CD4-positive, alpha-beta T cell treated with Interferon alpha-2 for 1 hour (primary cell): Measurements from ENCODE around the gene KCNK5.
A peak's percentile ranks its signal among the peaks of the same experiment; 100 is the strongest.

Source experiments
- DNase-seq, 2 donors: peaks; one replicate each; pipeline ENCODE4 v3.0.0-alpha.2; 2020 to 2022

Gene KCNK5, protein sequence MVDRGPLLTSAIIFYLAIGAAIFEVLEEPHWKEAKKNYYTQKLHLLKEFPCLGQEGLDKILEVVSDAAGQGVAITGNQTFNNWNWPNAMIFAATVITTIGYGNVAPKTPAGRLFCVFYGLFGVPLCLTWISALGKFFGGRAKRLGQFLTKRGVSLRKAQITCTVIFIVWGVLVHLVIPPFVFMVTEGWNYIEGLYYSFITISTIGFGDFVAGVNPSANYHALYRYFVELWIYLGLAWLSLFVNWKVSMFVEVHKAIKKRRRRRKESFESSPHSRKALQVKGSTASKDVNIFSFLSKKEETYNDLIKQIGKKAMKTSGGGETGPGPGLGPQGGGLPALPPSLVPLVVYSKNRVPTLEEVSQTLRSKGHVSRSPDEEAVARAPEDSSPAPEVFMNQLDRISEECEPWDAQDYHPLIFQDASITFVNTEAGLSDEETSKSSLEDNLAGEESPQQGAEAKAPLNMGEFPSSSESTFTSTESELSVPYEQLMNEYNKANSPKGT

GRCh38 chr6:39228992-39229767 lies at the start of gene KCNK5:
TSS of gene KCNK5 (minus strand) at chr6:39229475. CDS start at chr6:39229111, 364 bp downstream.
- peak; percentile 72 to 82 for DNase-seq

DNA sequence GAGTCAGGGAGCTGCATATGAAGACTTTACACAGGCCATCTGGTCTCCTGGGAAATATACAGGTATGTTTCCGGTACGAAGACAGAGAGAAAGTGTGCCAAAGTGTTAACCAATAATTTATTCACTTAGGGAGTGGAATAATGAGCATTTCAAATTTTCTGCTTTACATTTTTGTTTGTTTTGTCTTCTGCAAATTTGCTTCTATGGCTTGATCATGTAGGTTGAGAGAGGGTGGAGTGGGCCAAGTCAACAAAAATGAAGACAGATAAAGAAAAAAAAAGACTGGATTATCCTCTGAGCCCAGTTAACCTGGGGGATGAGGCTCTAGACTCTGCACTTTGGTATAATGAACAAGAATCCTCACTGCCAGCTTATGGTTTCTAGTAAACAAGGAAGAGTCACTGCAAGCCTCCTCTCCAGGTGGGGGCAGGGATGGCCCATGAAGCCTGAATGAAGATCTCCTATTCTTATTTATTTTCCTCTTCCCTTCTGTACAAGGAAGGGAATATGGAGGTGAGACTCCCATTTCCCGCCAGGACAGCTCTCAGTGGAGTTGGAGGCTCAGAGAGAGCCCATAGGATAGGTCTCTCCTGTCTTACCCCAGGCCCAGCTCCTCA lies 47.2 kb upstream of the KCNK5 start:
- no peak for DNase-seq

GRCh38 chr6:39274903-39275302 lies 45.6 kb upstream of the KCNK5 start:
- no peak for DNase-seq

GRCh38 chr6:39274471-39274870 lies 45.2 kb upstream of the KCNK5 start:
- DNase-seq: no peak

DNA sequence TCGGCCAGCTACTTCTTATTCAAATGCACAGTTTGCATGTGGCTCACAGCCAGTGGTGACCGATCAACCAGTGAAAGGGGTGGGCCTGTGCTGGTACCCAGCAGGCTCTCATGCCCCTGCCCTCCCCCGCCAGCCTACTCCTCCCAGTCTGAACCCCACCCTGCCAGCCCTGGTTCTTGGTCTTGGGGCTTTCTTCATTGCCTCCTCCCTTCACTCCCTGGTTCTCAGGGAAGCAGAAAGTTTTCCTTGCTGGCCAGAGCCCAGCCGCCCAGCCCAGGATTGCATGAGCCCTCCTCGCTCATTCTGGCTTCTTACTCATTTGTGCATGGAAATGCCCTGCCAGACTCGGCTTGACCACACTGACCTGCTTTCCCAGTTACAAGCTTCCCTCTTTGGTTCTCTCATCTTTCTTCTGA lies 44.1 kb upstream of the KCNK5 start:
- DNase-seq: no peak

- DNase-seq: no peak
These were observed 40.7 kb upstream of the KCNK5 start for GRCh38 chr6:39269961-39270360.

DNA sequence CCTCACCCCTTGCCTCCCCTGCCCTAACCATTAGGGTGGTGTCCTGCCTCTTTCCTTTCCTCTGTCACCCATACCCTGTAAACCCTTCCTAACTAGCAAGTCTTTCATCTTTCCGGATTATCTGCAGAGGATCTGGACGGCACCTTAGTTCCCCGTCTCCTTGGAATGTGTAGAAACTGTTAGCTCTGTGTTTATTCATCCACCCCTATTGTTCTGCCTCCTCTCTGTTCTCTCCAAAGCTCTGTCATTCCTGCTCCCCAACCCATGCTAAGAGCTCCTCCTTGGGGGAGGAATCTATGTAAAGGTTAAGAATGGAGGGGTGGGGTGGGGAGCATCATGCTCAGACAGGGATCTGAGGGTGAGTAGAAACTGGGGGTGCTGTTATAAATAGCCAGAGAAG lies 39.4 kb upstream of the KCNK5 start:
- DNase-seq: no peak

GRCh38 chr6:39268171-39268570 lies 38.9 kb upstream of the KCNK5 start:
- DNase-seq: no peak

GRCh38 chr6:39266782-39267355 lies 37.6 kb upstream of the KCNK5 start:
- no peak for DNase-seq

DNA sequence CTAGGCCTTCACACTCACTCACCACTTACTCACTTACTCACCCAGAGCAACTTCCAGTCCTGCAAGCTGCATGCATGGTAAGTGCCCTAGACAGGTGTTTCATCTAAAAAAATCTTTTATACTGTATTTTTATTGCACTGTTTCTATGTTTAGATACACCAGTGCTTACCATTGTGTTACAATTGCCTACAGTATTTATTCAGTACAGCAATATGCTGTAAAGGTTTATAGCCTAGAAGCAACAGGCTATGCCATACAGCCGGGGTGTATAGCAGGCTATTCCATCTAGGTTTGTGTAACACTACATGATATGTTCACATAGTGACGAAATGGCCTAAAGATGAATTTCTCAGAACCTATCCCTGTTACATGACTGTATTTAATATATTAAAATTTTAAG lies 37.1 kb upstream of the KCNK5 start:
- no peak for DNase-seq

GRCh38 chr6:39263303-39264037 lies 34.2 kb upstream of the KCNK5 start:
- DNase-seq: no peak

- no peak for DNase-seq
These were observed 32.5 kb upstream of the KCNK5 start for GRCh38 chr6:39261751-39262150.

DNA sequence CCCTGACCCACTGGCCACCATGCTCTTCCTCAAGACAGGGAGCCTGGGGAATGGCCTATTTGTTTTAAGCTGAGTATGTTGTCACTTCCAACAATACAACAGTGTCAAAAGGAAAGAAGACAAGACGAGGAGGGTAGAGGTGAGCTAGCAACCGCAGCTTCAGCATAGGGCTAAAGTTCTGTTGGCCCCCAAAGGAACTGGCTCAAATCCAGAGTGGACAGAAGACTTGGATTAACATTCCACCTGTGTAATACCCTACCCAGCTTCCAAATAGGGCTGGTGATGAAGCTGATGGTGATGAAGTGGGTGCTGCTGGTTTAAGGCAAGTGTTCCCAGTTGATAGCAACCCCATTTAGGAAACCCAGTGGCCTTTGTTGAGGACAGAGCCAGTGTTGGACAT lies 31.7 kb upstream of the KCNK5 start:
- no peak for DNase-seq

- DNase-seq: no peak
These were observed 31.2 kb upstream of the KCNK5 start for GRCh38 chr6:39260456-39260855.

DNA sequence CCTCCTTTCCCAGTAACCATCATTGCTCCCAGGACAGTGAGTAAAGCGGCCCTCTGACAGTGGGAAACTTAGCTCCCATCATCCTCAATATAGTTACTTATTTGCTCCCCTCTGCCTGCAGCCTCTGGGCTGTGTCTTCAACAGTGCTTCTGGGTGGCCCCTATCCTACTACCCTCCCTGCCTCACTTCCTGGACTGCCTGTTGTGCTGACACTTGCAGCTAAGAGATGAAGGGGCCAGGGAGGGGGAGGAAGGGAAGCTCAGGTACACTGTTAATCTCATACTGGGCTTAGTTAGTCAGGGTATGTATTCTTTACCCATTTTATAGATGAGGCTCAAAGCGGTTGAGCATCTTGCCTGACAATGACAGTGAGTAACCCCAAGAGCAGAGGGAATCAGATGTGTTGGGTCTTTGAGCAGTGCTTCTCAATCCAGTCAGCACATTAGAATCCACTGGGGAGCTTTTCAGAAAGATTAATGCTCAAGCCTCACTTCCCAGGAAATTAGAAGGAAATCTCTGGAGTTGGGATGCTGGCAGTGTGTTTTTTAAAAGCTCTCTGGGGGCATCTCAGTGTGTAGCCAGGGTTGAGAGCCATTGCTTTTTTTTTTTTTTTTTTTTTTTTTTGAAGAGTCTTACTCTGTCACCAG lies 27.1 kb upstream of the KCNK5 start:
- DNase-seq: no peak

GRCh38 chr6:39254999-39255535 lies 25.8 kb upstream of the KCNK5 start:
- DNase-seq: no peak

- DNase-seq: no peak
These were observed 22.1 kb upstream of the KCNK5 start for GRCh38 chr6:39251406-39251805.

DNA sequence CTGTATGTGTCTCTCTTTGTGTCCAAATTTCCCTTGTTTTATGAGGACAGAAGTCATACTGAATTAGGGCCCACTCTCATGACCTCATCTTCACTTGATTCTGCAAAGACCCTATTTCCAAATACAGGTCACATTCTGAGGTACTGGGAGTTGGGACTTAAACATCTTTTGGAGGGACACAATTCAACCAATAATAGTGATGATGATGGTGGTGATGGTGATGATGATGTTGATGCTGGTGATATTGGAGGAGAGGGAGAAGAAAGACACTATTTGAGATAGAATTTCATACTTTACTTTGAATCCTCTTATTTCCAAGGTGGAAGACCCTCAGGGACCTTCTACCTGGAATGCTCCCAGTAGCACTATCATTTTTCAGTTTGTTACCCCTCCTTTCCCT lies 21.2 kb upstream of the KCNK5 start:
- no peak for DNase-seq

DNA sequence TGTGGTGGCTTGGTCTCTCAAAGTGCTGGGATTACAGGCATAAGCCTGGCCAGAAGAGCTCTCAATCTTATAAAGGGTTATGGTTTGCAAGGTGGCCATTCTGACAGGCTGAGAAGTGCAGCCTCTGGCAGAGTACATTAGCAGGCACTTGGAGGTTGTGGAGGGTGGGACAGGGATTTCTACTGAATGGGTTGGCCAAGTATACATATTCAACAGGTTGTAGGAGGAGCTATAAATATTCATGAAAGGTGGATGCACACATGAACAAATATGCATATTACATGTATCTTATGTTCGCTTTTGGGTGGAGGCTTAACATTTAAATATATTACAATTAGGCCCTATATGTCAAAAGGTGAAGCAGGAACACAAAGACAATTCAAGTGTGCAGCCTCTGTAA lies 20.0 kb upstream of the KCNK5 start:
- no peak for DNase-seq

DNA sequence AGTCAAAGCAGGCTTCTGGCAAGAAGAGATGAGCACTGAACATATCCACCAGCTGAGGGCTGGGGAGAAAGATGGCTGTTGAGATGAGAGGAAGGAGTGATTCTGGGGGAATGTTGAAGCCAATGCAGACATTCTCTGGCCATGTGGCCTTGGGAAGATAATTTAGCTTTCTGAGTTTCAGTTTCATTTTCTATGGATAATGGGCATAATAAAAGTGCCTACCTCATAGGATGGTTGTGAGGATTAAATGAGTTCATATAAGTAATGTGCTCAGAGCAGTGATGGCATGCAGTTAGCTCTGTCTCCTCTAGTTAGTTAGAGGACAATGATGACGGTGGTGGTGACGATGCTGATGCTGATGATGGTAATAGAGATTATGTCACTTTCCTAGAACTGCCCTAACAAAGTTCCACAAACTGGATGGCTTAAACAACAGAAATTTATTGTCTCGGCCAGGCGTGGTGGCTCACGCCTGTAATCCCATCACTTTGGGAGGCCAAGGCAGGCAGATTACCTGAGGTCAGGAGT lies 18.5 kb upstream of the KCNK5 start:
- DNase-seq: no peak

DNA sequence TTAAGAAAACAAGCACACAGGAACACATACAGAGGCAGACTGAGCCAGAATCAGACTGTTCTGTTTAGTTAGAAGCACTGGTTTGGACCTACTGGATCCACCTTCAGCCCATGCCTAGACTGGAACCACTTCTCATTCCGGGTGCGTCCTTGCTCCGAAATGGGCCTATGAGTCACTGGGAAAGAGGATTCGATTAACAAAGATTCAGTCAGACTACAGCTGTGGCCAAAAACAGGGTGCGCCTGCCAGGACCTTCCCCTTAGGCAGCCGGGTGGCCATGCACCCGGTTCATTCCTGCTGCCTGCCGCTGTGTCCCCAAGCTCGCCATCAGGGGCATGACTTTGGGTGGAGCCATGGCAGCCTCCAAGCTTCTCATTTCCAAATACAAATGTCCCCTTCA lies 14.5 kb upstream of the KCNK5 start:
- no peak for DNase-seq
